Glutamatergic neuron (in vitro differentiated cells): ENCODE measurements around the gene DOK3. TPM values are rescaled to one million over a fixed set of nuclear protein-coding genes. Genes with fewer than 3 reads are reported as not detected.
A peak's percentile ranks its signal among the peaks of the same experiment; 100 is the strongest.

Source experiments
- DNase-seq: peaks from one replicate; pipeline ENCODE4 v3.0.0; 2022
- H3K27ac Mint-ChIP-seq: one replicate; pipeline ENCODE4 v1.8.0; 2020; ENCODE audit warnings: mild to moderate bottlenecking, mixed read lengths, inconsistent platforms; ENCODE audit not compliant: unreplicated experiment
- H3K27me3 Mint-ChIP-seq: one replicate; pipeline ENCODE4 v1.8.0; 2020; ENCODE audit warnings: mild to moderate bottlenecking, moderate library complexity, mixed read lengths, inconsistent platforms; ENCODE audit not compliant: unreplicated experiment
- H3K36me3 Mint-ChIP-seq: one replicate; pipeline ENCODE4 v1.8.0; 2020; ENCODE audit warnings: mild to moderate bottlenecking, mixed read lengths, inconsistent platforms; ENCODE audit not compliant: unreplicated experiment
- H3K4me1 Mint-ChIP-seq: one replicate; pipeline ENCODE4 v1.8.0; 2020; ENCODE audit warnings: mild to moderate bottlenecking, low read depth, mixed read lengths, inconsistent platforms; ENCODE audit not compliant: unreplicated experiment
- H3K4me3 Mint-ChIP-seq: one replicate; pipeline ENCODE4 v1.8.0; 2020; ENCODE audit warnings: mild to moderate bottlenecking, mixed read lengths, inconsistent platforms; ENCODE audit not compliant: unreplicated experiment
- H3K9me3 Mint-ChIP-seq: one replicate; pipeline ENCODE4 v1.8.0; 2020; ENCODE audit warnings: mild to moderate bottlenecking, moderate library complexity, mixed read lengths, inconsistent platforms; ENCODE audit not compliant: unreplicated experiment
- CTCF ChIP-seq: fragments of 200-600 bp; sonication (generic); IDR thresholded peaks from one replicate; pipeline ENCODE4 v1.5.0; 2021; ENCODE audit not compliant: partially characterized antibody, unreplicated experiment
- total RNA-seq: library from RNA; stranded (reverse); fragmentation: NEBNext Ultra II Directional; extraction: Animal tissue kit (Norgen Biotek cat#: 25700); gene quantifications from one replicate; pipeline ENCODE4 v1.2.1, GENCODE V29; 2021; ENCODE audit not compliant: unreplicated experiment

DOK3 gene
- total RNA-seq, 1 donor from 2014 or later: 29.2 TPM

GRCh38 chr5:177540438-177540837 is 30.8 kb upstream of the DOK3 start:
- Mint-ChIP-seq H3K4me3 (no peak overlapping the region), H3K27me3 (peaks cover 3% of the 10 kb centered on the region), H3K9me3 (peaks cover 6% of the 10 kb centered on the region), H3K4me1 (peaks cover 45% of the 10 kb centered on the region), H3K27ac (no peak overlapping the region), H3K36me3 (no peaks in the 10 kb centered on the region)
- DNase-seq: no peak
- TF ChIP-seq CTCF: no peak

GRCh38 chr5:177539411-177539810 is 29.8 kb upstream of the DOK3 start:
- Mint-ChIP-seq H3K9me3 (peaks cover 8% of the 10 kb centered on the region), H3K4me3 (no peak overlapping the region), H3K27ac (no peak overlapping the region), H3K4me1 (peaks cover 43% of the 10 kb centered on the region), H3K27me3 (peaks cover 3% of the 10 kb centered on the region), H3K36me3 (no peaks in the 10 kb centered on the region)
- TF ChIP-seq CTCF: no peak
- DNase-seq: no peak

GRCh38 chr5:177538876-177539275 is 29.2 kb upstream of the DOK3 start:
- H3K9me3 Mint-ChIP-seq: peaks cover 8% of the 10 kb centered on the region
- no peak overlapping the region for H3K27ac Mint-ChIP-seq
- peaks cover 38% of the 10 kb centered on the region for H3K4me1 Mint-ChIP-seq
- H3K4me3 Mint-ChIP-seq: no peak overlapping the region
- no peaks in the 10 kb centered on the region for H3K36me3 Mint-ChIP-seq
- no peak for TF ChIP-seq CTCF
- H3K27me3 Mint-ChIP-seq: peaks cover 3% of the 10 kb centered on the region
- no peak for DNase-seq

- peak overlapping the region; percentile 75 for H3K27ac Mint-ChIP-seq
These were observed 28.0 kb upstream of the DOK3 start for GRCh38 chr5:177537389-177538361.

More at GRCh38 chr5:177537389-177538361, 28.0 kb upstream of the DOK3 start:
- peaks cover 4% of the 10 kb centered on the region for H3K9me3 Mint-ChIP-seq
- no peak for TF ChIP-seq CTCF
- H3K4me3 Mint-ChIP-seq: peak overlapping the region; percentile 37
- no peaks in the 10 kb centered on the region for H3K36me3 Mint-ChIP-seq
- H3K27me3 Mint-ChIP-seq: peaks cover 4% of the 10 kb centered on the region
- peaks cover 30% of the 10 kb centered on the region for H3K4me1 Mint-ChIP-seq
- no peak for DNase-seq
